IMR-90 (cell line): ENCODE data around the gene PPP1R8. TPM values are rescaled to one million over a fixed set of nuclear protein-coding genes. Genes with fewer than 3 reads are reported as not detected.

Experiments used
- ATAC-seq: fragments of 200-7000 bp; cut with Tn5 transposase; 2 replicates; pipeline ENCODE4 v1.9.1; 2020; ENCODE audit warnings: low read depth, mild to moderate bottlenecking, moderate library complexity
- BruUV-seq: library from RNA; stranded (reverse); fragments of 400-500 nt; replicated peaks from 2 replicates; lab custom pipeline; 2021; lab: Mats Ljungman, UMichigan
- CTCF ChIA-PET: fragments of 300-600 bp; formaldehyde crosslinking; extraction: SDS; loops from one replicate; lab custom pipeline; 2021; ENCODE audit warnings: antibody characterized with exemption; lab: Yijun Ruan, JAX
- POLR2A ChIA-PET: fragments of 300-600 bp; sonication (Branson Sonifier 250); formaldehyde crosslinking; loops from one replicate; lab custom pipeline; 2022; ENCODE audit warnings: antibody characterized with exemption; ENCODE audit not compliant: unreplicated experiment; lab: Charles Lee
- DNase-seq: peaks from one replicate; pipeline ENCODE4 v3.0.0; 2013
- H2AFZ ChIP-seq: replicated peaks from 2 replicates; pipeline ENCODE3; 2013; ENCODE audit warnings: low read length, mild to moderate bottlenecking; ENCODE audit not compliant: poor library complexity
- H2AK5ac ChIP-seq: 2 replicates; pipeline ENCODE4 v1.6.1; 2013; ENCODE audit warnings: low read depth, low read length, inconsistent platforms
- H2AK9ac ChIP-seq: replicated peaks from 2 replicates; pipeline ENCODE3; 2013; ENCODE audit warnings: mild to moderate bottlenecking, low read depth, low read length, moderate library complexity; ENCODE audit not compliant: poor library complexity
- H2BK120ac ChIP-seq: 2 replicates; pipeline ENCODE4 v1.6.1; 2013; ENCODE audit warnings: low read depth, low read length, inconsistent platforms
- H2BK15ac ChIP-seq: 3 replicates; pipeline ENCODE4 v1.6.1; 2013; ENCODE audit warnings: low read depth, low read length, inconsistent platforms
- H2BK20ac ChIP-seq: 2 replicates; pipeline ENCODE4 v1.6.1; 2013; ENCODE audit warnings: low read depth, mild to moderate bottlenecking, inconsistent platforms, low read length, moderate library complexity
- H2BK5ac ChIP-seq: 2 replicates; pipeline ENCODE4 v1.6.1; 2013; ENCODE audit warnings: mild to moderate bottlenecking, low read depth, low read length, inconsistent platforms; ENCODE audit not compliant: poor library complexity, severe bottlenecking
- H3K14ac ChIP-seq: replicated peaks from 2 replicates; pipeline ENCODE4 v1.6.1; 2013; ENCODE audit warnings: low read depth, low read length, inconsistent platforms
- H3K18ac ChIP-seq: 2 replicates; pipeline ENCODE4 v1.6.1; 2013; ENCODE audit warnings: low read depth, low read length, control low read depth
- H3K23ac ChIP-seq: 2 replicates; pipeline ENCODE4 v1.6.1; 2013; ENCODE audit warnings: low read depth, low read length, inconsistent platforms
- H3K27ac ChIP-seq: 2 replicates; pipeline ENCODE4 v1.5.1; 2013; ENCODE audit warnings: mild to moderate bottlenecking, control low read depth, low read length; ENCODE audit not compliant: insufficient read depth
- H3K27me3 ChIP-seq: 2 replicates; pipeline ENCODE4 v1.6.1; 2013; ENCODE audit warnings: low read length; ENCODE audit not compliant: control insufficient read depth, insufficient read depth
- H3K36me3 ChIP-seq: 2 replicates; pipeline ENCODE4 v1.6.1; 2013; ENCODE audit warnings: low read length, mixed read lengths; ENCODE audit not compliant: control insufficient read depth, insufficient read depth
- H3K4ac ChIP-seq: 2 replicates; pipeline ENCODE4 v1.6.1; 2013; ENCODE audit warnings: low read depth, low read length, inconsistent platforms
- H3K4me1 ChIP-seq: 2 replicates; pipeline ENCODE4 v1.6.1; 2013; ENCODE audit warnings: low read length, mixed read lengths; ENCODE audit not compliant: control insufficient read depth, insufficient read depth
- H3K4me2 ChIP-seq: 2 replicates; pipeline ENCODE4 v1.6.1; 2013; ENCODE audit warnings: low read depth, mild to moderate bottlenecking, control low read depth, low read length, moderate library complexity
- H3K4me3 ChIP-seq: 2 replicates; pipeline ENCODE4 v1.5.1; 2013; ENCODE audit warnings: low read depth, mild to moderate bottlenecking, control low read depth, low read length, moderate library complexity; ENCODE audit not compliant: insufficient read depth
- H3K56ac ChIP-seq: 2 replicates; pipeline ENCODE4 v1.6.1; 2013; ENCODE audit warnings: low read length, inconsistent platforms; ENCODE audit not compliant: insufficient read depth; ENCODE audit errors: extremely low read depth
- H3K79me1 ChIP-seq, 2 experiments: 2 replicates each; pipeline ENCODE4 v1.6.1; 2013; ENCODE audit warnings: low read length in 2 of 2, inconsistent platforms in 1 of 2, low read depth in 1 of 2
- H3K9ac ChIP-seq: 2 replicates; pipeline ENCODE4 v1.6.1; 2013; ENCODE audit warnings: low read depth, low read length, control low read depth
- H3K9me1 ChIP-seq: 2 replicates; pipeline ENCODE4 v1.6.1; 2013; ENCODE audit warnings: low read length, inconsistent platforms; ENCODE audit not compliant: insufficient read depth
- H3K9me3 ChIP-seq: 2 replicates; pipeline ENCODE4 v1.6.1; 2013; ENCODE audit warnings: low read length; ENCODE audit not compliant: control insufficient read depth, insufficient read depth
- H4K20me1 ChIP-seq: 2 replicates; pipeline ENCODE4 v1.6.1; 2013; ENCODE audit warnings: low read length, inconsistent platforms; ENCODE audit not compliant: insufficient read depth
- H4K5ac ChIP-seq: 2 replicates; pipeline ENCODE4 v1.6.1; 2013; ENCODE audit warnings: mild to moderate bottlenecking, low read depth, low read length, control low read depth
- H4K8ac ChIP-seq, 2 experiments: 2 replicates each; pipeline ENCODE4 v1.6.1; 2013; ENCODE audit warnings: low read depth in 2 of 2, low read length in 2 of 2, control low read depth in 1 of 2, inconsistent platforms in 1 of 2
- H4K91ac ChIP-seq: 2 replicates; pipeline ENCODE4 v1.6.1; 2013; ENCODE audit warnings: low read depth, low read length, inconsistent platforms; ENCODE audit not compliant: insufficient read depth
- BHLHE40 ChIP-seq: fragments of 150-350 bp; IDR thresholded peaks from 2 replicates; pipeline ENCODE4 v1.6.1; 2016; ENCODE audit warnings: mild to moderate bottlenecking, low read depth, low read length
- CTCF ChIP-seq: conservative IDR thresholded peaks from 2 replicates; pipeline ENCODE4 v1.5.1; 2012; ENCODE audit warnings: mild to moderate bottlenecking, low read depth, low read length, improper control_type of control experiment
- ELK1 ChIP-seq: fragments of 150-350 bp; IDR thresholded peaks from 2 replicates; pipeline ENCODE4 v1.6.1; 2016; ENCODE audit warnings: low read depth, mild to moderate bottlenecking, low read length, moderate library complexity, borderline replicate concordance
- MXI1 ChIP-seq: IDR thresholded peaks from 2 replicates; pipeline ENCODE4 v1.6.1; 2012; ENCODE audit warnings: low read depth, mild to moderate bottlenecking, low read length, moderate library complexity, borderline replicate concordance
- RAD21 ChIP-seq: IDR thresholded peaks from 2 replicates; pipeline ENCODE4 v1.6.1; 2012; ENCODE audit warnings: low read length, improper control_type of control experiment
- WGBS, 2 experiments: methylation state at CpG; one replicate each; pipeline versions ENCODE4 v1.1.5 to v1.1.7; 2013; ENCODE audit warnings: missing lambda C conversion rate in 2 of 2; ENCODE audit not compliant: insufficient read length in 1 of 2; ENCODE audit errors: extremely low coverage in 2 of 2; 5-methylcytosine and 5-hydroxymethylcytosine counted together
- dilution Hi-C: fragments of 300-500 bp; cut with HindIII; formaldehyde crosslinking; loops from one replicate; pipeline ENCODE4 v1.14.3; 2018; ENCODE audit warnings: low sequenced_read_pairs; ENCODE audit not compliant: unreplicated experiment
- in situ Hi-C: fragments of 300-500 bp; cut with MboI; formaldehyde crosslinking; loops from 3 replicates; pipeline ENCODE4 v1.14.3; 2019; ENCODE audit warnings: low sequenced_read_pairs, inconsistent platforms, mixed read lengths
- intact Hi-C: fragments of 100-400 bp; cut with micrococcal nuclease; formaldehyde crosslinking; loops from 2 replicates; pipeline ENCODE4 v1.10.0; 2022
- polyA plus RNA-seq, 3 experiments: library from polyadenylated mRNA; depleted of rRNA; stranded (reverse); fragments of >200 nt; gene quantifications; 2 replicates each; pipeline ENCODE4 v1.2.3, GENCODE V29; 2012; ENCODE audit warnings: low replicate concordance in 1 of 3
- total RNA-seq: library from RNA; depleted of rRNA; stranded (reverse); fragments of >200 nt; gene quantifications from 2 replicates; pipeline ENCODE4 v1.2.3, GENCODE V29; 2012

PPP1R8 gene
- total and polyA plus RNA-seq, 2 of the 4 experiments (the other 2 are of a cell fraction), result 53.8 to 80.1 TPM

- no peak overlapping the region for H4K5ac ChIP-seq
- no peak overlapping the region for H2AFZ ChIP-seq
- no peak overlapping the region for H3K9ac ChIP-seq
- no peak overlapping the region for H2BK15ac ChIP-seq
- no peak overlapping the region for H2BK20ac ChIP-seq
- H4K8ac ChIP-seq, result no peak overlapping the region
- 100% methylated on average over 4 of the region's 15 CpGs; no CpG with 5 or more reads in 1 of the 2 experiments for WGBS, 2 experiments
- ChIA-PET CTCF (interaction anchor here (0.9 kb wide), 1 partner anchor 22 kb away, joined by 3 read pairs; no protein-coding TSS in a partner anchor), POLR2A (no interaction called here)
- no peak overlapping the region for H3K23ac ChIP-seq
- no peak for ATAC-seq
- DNase-seq, result no peak
- TF ChIP-seq CTCF (no peak), BHLHE40 (no peak), MXI1 (no peak), RAD21 (no peak), ELK1 (no peak)
- H3K4me2 ChIP-seq, result no peak overlapping the region
- H3K56ac ChIP-seq, result no peak overlapping the region
- no peaks in the 10 kb centered on the region for H3K27me3 ChIP-seq
- peak overlapping the region; percentile 1 for H2AK9ac ChIP-seq
- no peak overlapping the region for H2BK120ac ChIP-seq
- H2BK5ac ChIP-seq, result no peak overlapping the region
- no peak overlapping the region for H2AK5ac ChIP-seq
- dilution Hi-C loops (no loop called here), in situ Hi-C loops (no loop called here), intact Hi-C loops (no loop called here)
- no peaks in the 10 kb centered on the region for H3K79me1 ChIP-seq
- H3K4me1 ChIP-seq, result no peaks in the 10 kb centered on the region
- H4K91ac ChIP-seq, result no peak overlapping the region
- no peaks in the 10 kb centered on the region for H3K9me1 ChIP-seq
- H3K36me3 ChIP-seq, result peaks cover 6% of the 10 kb centered on the region; the same call in 1 of the 2 replicates
- H3K9me3 ChIP-seq, result no peaks in the 10 kb centered on the region
- no peak overlapping the region for H3K4ac ChIP-seq
- H3K14ac ChIP-seq, result no peak overlapping the region
- no peaks in the 10 kb centered on the region for H4K20me1 ChIP-seq
- H3K18ac ChIP-seq, result no peak overlapping the region
- BruUV-seq, result no TSS peak
- no peak overlapping the region for H3K4me3 ChIP-seq
- H3K27ac ChIP-seq, result no peak overlapping the region
Measured at GRCh38 chr1:27885621-27886352, 55.2 kb downstream of the PPP1R8 start.
